Activated CD8-positive, alpha-beta memory T cell treated with anti-CD3 and anti-CD28 coated beads, Interleukin-2, amount 50 U/mL, for 24 hours (primary cell): ENCODE results near the gene SLC22A23.
A peak's percentile ranks its signal among the peaks of the same experiment; 100 is the strongest.

ENCODE experiments used
- DNase-seq: peaks from one replicate; pipeline ENCODE4 v3.0.0-alpha.2; 2020; ENCODE audit errors: extremely low read depth

SLC22A23 gene

GRCh38 chr6:3422435-3423070 is 34.3 kb downstream of the SLC22A23 start:
- DNase-seq, result no peak

GRCh38 chr6:3421791-3422434 is 34.9 kb downstream of the SLC22A23 start:
- no peak for DNase-seq

- DNase-seq, result no peak
Observed at GRCh38 chr6:3421143-3421542, 35.7 kb downstream of the SLC22A23 start.

- DNase-seq, result no peak
Observed at GRCh38 chr6:3419624-3420272, 37.1 kb downstream of the SLC22A23 start.

GRCh38 chr6:3418496-3419060 is 38.3 kb downstream of the SLC22A23 start:
- DNase-seq, result no peak

GRCh38 chr6:3417473-3417872 is 39.4 kb downstream of the SLC22A23 start:
- no peak for DNase-seq

- DNase-seq, result no peak
Observed at GRCh38 chr6:3415490-3415889, 41.4 kb downstream of the SLC22A23 start.

GRCh38 chr6:3415082-3415453 is 41.8 kb downstream of the SLC22A23 start:
- no peak for DNase-seq

- no peak for DNase-seq
Observed at GRCh38 chr6:3414327-3415081, 42.3 kb downstream of the SLC22A23 start.

GRCh38 chr6:3413592-3413991 is 43.3 kb downstream of the SLC22A23 start:
- DNase-seq, result no peak

GRCh38 chr6:3412779-3413500 is 43.9 kb downstream of the SLC22A23 start:
- no peak for DNase-seq

- DNase-seq, result no peak
Observed at GRCh38 chr6:3411967-3412778, 44.7 kb downstream of the SLC22A23 start.

- DNase-seq, result peak; percentile 27
Observed at GRCh38 chr6:3410385-3411360, 46.2 kb downstream of the SLC22A23 start.

GRCh38 chr6:3409699-3410384 is 47.0 kb downstream of the SLC22A23 start:
- no peak for DNase-seq

- DNase-seq, result no peak
Observed at GRCh38 chr6:3408665-3409064, 48.2 kb downstream of the SLC22A23 start.

- DNase-seq, result no peak
Observed at GRCh38 chr6:3407840-3408239, 49.0 kb downstream of the SLC22A23 start.

GRCh38 chr6:3406891-3407809 is 49.7 kb downstream of the SLC22A23 start:
- DNase-seq, result no peak

GRCh38 chr6:3406362-3406821 is 50.5 kb downstream of the SLC22A23 start:
- DNase-seq, result no peak
